MCF 10A (cell line): ENCODE results near the gene EDC4. TPM values are rescaled to one million over a fixed set of nuclear protein-coding genes. Genes with fewer than 3 reads are reported as not detected.
A peak's percentile ranks its signal among the peaks of the same experiment; 100 is the strongest.

Experiments used
- BruUV-seq: library from RNA; stranded (reverse); fragments of 400-500 nt; replicated peaks from 2 replicates; lab custom pipeline; 2021; lab: Mats Ljungman, UMichigan
- CTCF ChIA-PET: fragments of 300-600 bp; sonication (Branson Sonifier 250); formaldehyde crosslinking; extraction: SDS; loops from one replicate; lab custom pipeline; 2021; ENCODE audit warnings: antibody characterized with exemption, inconsistent platforms; lab: Yijun Ruan, JAX
- POLR2A ChIA-PET: fragments of 300-600, 350-650 bp; sonication (Branson Sonifier 250); formaldehyde crosslinking; extraction: SDS; loops from one replicate; lab custom pipeline; 2020; ENCODE audit warnings: antibody characterized with exemption, inconsistent platforms; lab: Yijun Ruan, JAX
- DNase-seq: peaks from one replicate; pipeline ENCODE4 v3.0.0-alpha.2; 2018; ENCODE audit not compliant: unreplicated experiment
- H3K27ac Mint-ChIP-seq: one replicate; pipeline ENCODE4 v1.8.0; 2022; ENCODE audit warnings: mild to moderate bottlenecking, low read depth, mixed read lengths; ENCODE audit not compliant: unreplicated experiment
- H3K27me3 Mint-ChIP-seq: one replicate; pipeline ENCODE4 v1.8.0; 2022; ENCODE audit warnings: mixed read lengths; ENCODE audit not compliant: insufficient read depth, unreplicated experiment
- H3K36me3 Mint-ChIP-seq: one replicate; pipeline ENCODE4 v1.8.0; 2022; ENCODE audit warnings: mild to moderate bottlenecking, moderate library complexity, mixed read lengths; ENCODE audit not compliant: insufficient read depth, unreplicated experiment
- H3K4me1 Mint-ChIP-seq: one replicate; pipeline ENCODE4 v1.8.0; 2022; ENCODE audit warnings: mixed read lengths; ENCODE audit not compliant: insufficient read depth, unreplicated experiment
- H3K4me3 Mint-ChIP-seq: one replicate; pipeline ENCODE4 v1.8.0; 2022; ENCODE audit warnings: mild to moderate bottlenecking, moderate library complexity, mixed read lengths; ENCODE audit not compliant: unreplicated experiment
- H3K9me3 Mint-ChIP-seq: one replicate; pipeline ENCODE4 v1.8.0; 2022; ENCODE audit warnings: mixed read lengths; ENCODE audit not compliant: unreplicated experiment
- intact Hi-C: fragments of 100-400 bp; cut with micrococcal nuclease; formaldehyde crosslinking; loops from 2 replicates; pipeline ENCODE4 v1.14.1; 2022
- total RNA-seq: library from RNA; stranded (reverse); gene quantifications from 2 replicates; pipeline ENCODE4 v1.2.3, GENCODE V29; 2022
- TF ChIP-seq, protein P1 (sequence below): fragments of 200-600 bp; IDR thresholded peaks from one replicate; pipeline ENCODE4 v1.8.0; 2022; ENCODE audit warnings: antibody characterized with exemption, mild to moderate bottlenecking; ENCODE audit not compliant: unreplicated experiment

The EDC4 gene
- total RNA-seq, 1 experiment from 2014 or later: 50.9 TPM

GRCh38 chr16:67884684-67885083, 11.8 kb downstream of the EDC4 start, which contains the start of gene NRN1L:
TSS of gene NRN1L (plus strand) at chr16:67884885. CDS start at chr16:67884904, 19 bp downstream.
- peak within 1 kb of the TSS; percentile 72 for H3K27ac Mint-ChIP-seq
- DNase-seq: peak; percentile 91
- no TSS peak for BruUV-seq

DNA sequence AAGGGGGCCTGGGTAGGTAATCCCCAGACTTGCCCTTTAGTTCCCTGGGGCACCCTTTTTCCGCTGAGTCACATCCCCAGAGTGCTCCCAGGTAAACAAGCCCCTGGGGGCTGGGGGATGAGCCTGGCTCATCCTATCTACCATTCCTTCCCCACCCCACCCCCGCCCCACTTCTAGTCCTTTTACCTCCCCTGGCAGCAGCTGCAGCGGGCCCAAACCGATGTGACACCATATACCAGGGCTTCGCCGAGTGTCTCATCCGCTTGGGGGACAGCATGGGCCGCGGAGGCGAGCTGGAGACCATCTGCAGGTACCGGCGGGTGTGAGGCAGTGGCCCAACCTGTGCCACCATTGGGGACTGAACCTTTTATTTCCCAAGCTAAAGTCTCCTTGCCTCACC, 12.7 kb downstream of the EDC4 start:
- no peak overlapping the region for H3K27ac Mint-ChIP-seq
- H3K9me3 Mint-ChIP-seq: no peaks in the 10 kb centered on the region
- no TSS peak for BruUV-seq
- H3K27me3 Mint-ChIP-seq: no peaks in the 10 kb centered on the region
- CTCF ChIA-PET: interaction anchor here (0.6 to 6.4 kb wide), 7 partner anchors 15 to 179 kb away, joined by 3 to 67 read pairs (median 3); no protein-coding TSS in a partner anchor
- no peak for DNase-seq
- peaks cover 30% of the 10 kb centered on the region for H3K36me3 Mint-ChIP-seq
- intact Hi-C loops: no loop called here
- TF ChIP-seq, protein P1, sequence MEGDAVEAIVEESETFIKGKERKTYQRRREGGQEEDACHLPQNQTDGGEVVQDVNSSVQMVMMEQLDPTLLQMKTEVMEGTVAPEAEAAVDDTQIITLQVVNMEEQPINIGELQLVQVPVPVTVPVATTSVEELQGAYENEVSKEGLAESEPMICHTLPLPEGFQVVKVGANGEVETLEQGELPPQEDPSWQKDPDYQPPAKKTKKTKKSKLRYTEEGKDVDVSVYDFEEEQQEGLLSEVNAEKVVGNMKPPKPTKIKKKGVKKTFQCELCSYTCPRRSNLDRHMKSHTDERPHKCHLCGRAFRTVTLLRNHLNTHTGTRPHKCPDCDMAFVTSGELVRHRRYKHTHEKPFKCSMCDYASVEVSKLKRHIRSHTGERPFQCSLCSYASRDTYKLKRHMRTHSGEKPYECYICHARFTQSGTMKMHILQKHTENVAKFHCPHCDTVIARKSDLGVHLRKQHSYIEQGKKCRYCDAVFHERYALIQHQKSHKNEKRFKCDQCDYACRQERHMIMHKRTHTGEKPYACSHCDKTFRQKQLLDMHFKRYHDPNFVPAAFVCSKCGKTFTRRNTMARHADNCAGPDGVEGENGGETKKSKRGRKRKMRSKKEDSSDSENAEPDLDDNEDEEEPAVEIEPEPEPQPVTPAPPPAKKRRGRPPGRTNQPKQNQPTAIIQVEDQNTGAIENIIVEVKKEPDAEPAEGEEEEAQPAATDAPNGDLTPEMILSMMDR: no peak
- POLR2A ChIA-PET: interaction anchor here (1.5 to 3.5 kb wide), 6 partner anchors 7 to 51 kb away, joined by 4 to 18 read pairs (median 12); partner anchors contain the start of genes EDC4, PSKH1 and PSMB10
- H3K4me1 Mint-ChIP-seq: peaks cover 17% of the 10 kb centered on the region
- H3K4me3 Mint-ChIP-seq: no peak overlapping the region

More at GRCh38 chr16:67884684-67885083, 11.8 kb downstream of the EDC4 start, which contains the start of gene NRN1L:
- H3K9me3 Mint-ChIP-seq: no peaks in the 10 kb centered on the region
- peaks cover 17% of the 10 kb centered on the region for H3K4me1 Mint-ChIP-seq
- no peaks in the 10 kb centered on the region for H3K27me3 Mint-ChIP-seq
- peaks cover 38% of the 10 kb centered on the region for H3K36me3 Mint-ChIP-seq
- TF ChIP-seq, protein P1: no peak
- no peak within 1 kb of the TSS for H3K4me3 Mint-ChIP-seq
- ChIA-PET POLR2A (interaction anchor here (0.7 to 3.5 kb wide), 8 partner anchors 8 to 1446 kb away, joined by 3 to 18 read pairs (median 6); partner anchors contain the start of genes EDC4, PDF, PSKH1 and PSMB10), CTCF (interaction anchor here (0.7 to 6.4 kb wide), 25 partner anchors 8 to 600 kb away, joined by 3 to 67 read pairs (median 9); partner anchors contain the start of genes EDC4, NUTF2 and PSKH1)
- intact Hi-C loops: loop anchor here (1.0 kb wide), 1 partner anchor 156 kb away; no protein-coding TSS in a partner anchor

DNA sequence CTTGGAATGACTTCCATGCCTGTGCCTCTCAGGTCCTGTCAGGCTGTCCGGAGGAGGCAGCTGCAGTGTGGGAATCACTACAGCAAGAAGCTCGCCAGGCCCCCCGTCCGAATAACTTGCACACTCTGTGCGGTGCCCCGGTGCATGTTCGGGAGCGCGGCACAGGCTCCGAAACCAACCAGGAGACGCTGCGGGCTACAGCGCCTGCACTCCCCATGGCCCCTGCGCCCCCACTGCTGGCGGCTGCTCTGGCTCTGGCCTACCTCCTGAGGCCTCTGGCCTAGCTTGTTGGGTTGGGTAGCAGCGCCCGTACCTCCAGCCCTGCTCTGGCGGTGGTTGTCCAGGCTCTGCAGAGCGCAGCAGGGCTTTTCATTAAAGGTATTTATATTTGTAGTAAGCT, 13.1 kb downstream of the EDC4 start:
- H3K27ac Mint-ChIP-seq: no peak overlapping the region
- peaks cover 17% of the 10 kb centered on the region for H3K4me1 Mint-ChIP-seq
- H3K27me3 Mint-ChIP-seq: no peaks in the 10 kb centered on the region
- no peak for DNase-seq
- H3K9me3 Mint-ChIP-seq: no peaks in the 10 kb centered on the region
- no TSS peak for BruUV-seq
- H3K36me3 Mint-ChIP-seq: peaks cover 25% of the 10 kb centered on the region
- intact Hi-C loops: no loop called here
- CTCF ChIA-PET: interaction anchor here (0.9 to 6.4 kb wide), 6 partner anchors 16 to 178 kb away, joined by 3 to 67 read pairs (median 4); no protein-coding TSS in a partner anchor
- POLR2A ChIA-PET: interaction anchor here (0.7 to 3.3 kb wide), 6 partner anchors 11 to 50 kb away, joined by 3 to 18 read pairs (median 6); partner anchors contain the start of genes EDC4 and PSMB10
- no peak overlapping the region for H3K4me3 Mint-ChIP-seq
- TF ChIP-seq, protein P1: no peak

GRCh38 chr16:67886387-67886786, 13.5 kb downstream of the EDC4 start:
- Mint-ChIP-seq H3K9me3 (no peaks in the 10 kb centered on the region), H3K36me3 (peaks cover 23% of the 10 kb centered on the region), H3K27me3 (no peaks in the 10 kb centered on the region), H3K4me1 (peaks cover 17% of the 10 kb centered on the region), H3K27ac (no peak overlapping the region), H3K4me3 (no peak overlapping the region)
- TF ChIP-seq, protein P1: no peak
- DNase-seq: no peak
- intact Hi-C loops: no loop called here
- ChIA-PET CTCF (interaction anchor here (0.8 to 6.4 kb wide), 6 partner anchors 16 to 176 kb away, joined by 3 to 67 read pairs (median 4); no protein-coding TSS in a partner anchor), POLR2A (interaction anchor here (0.7 to 3.3 kb wide), 5 partner anchors 13 to 50 kb away, joined by 3 to 18 read pairs (median 9); partner anchors contain the start of genes EDC4 and PSMB10)
- no TSS peak for BruUV-seq
